ENCODE data around the gene EQTN. TPM values are rescaled to one million over a fixed set of nuclear protein-coding genes. Genes with fewer than 3 reads are reported as not detected.

EQTN gene
- polyA plus RNA-seq, 2 of the 4 experiments (the other 2 are of a cell fraction): not detected

GRCh38 chr9:27293996-27294395 lies 3.0 kb downstream of the EQTN start:
- POLR2A ChIA-PET: no interaction called here
- CTCF ChIA-PET: interaction anchor here (0.6 to 1.8 kb wide), 5 partner anchors 13 to 255 kb away, joined by 3 to 4 read pairs (median 3); no protein-coding TSS in a partner anchor
- no peak overlapping the region for H3K4me3 ChIP-seq
- H3K27ac ChIP-seq: no peak overlapping the region
- WGBS (ENCODE audit: missing lambda C conversion rate): 19% methylated on average over 2 of the region's 2 CpGs
- TF ChIP-seq MAZ (IDR thresholded peaks at IDR 0.05; ENCODE audit: borderline replicate concordance, low read depth, low read length): no peak
- TF ChIP-seq HOXB13 (CRISPR knock-in tag; IDR thresholded peaks at IDR 0.05; ENCODE audit: low read depth): no peak
- no peak for TF ChIP-seq RARB (CRISPR knock-in tag; IDR thresholded peaks at IDR 0.05)
- no peak for TF ChIP-seq RNF2 (IDR thresholded peaks at IDR 0.05; ENCODE audit: borderline replicate concordance, low read depth)
- no peak for TF ChIP-seq MAFK (IDR thresholded peaks at IDR 0.05; ENCODE audit: partially characterized antibody)
- no peak for TF ChIP-seq ZSCAN20 (CRISPR knock-in tag; IDR thresholded peaks at IDR 0.05)
- TF ChIP-seq HEYL (CRISPR knock-in tag; IDR thresholded peaks at IDR 0.05): no peak
- TF ChIP-seq FOXS1 (CRISPR knock-in tag; IDR thresholded peaks at IDR 0.05): no peak
- TF ChIP-seq SMC3 (IDR thresholded peaks at IDR 0.05): no peak
- H3K4me2 ChIP-seq: no peak overlapping the region
- DNase-seq (ENCODE audit: low read depth in 1 of 2, low spot score in 1 of 2) (no peak), FAIRE-seq (peak; percentile 51), ATAC-seq (no peak)
- H3K9me3 ChIP-seq: no peaks in the 10 kb centered on the region
- H3K4me1 ChIP-seq: no peaks in the 10 kb centered on the region

GRCh38 chr9:27292659-27293405 lies 4.1 kb downstream of the EQTN start:
- no peaks in the 10 kb centered on the region for H3K4me1 ChIP-seq
- ATAC-seq (no peak), DNase-seq (ENCODE audit: low read depth in 1 of 2, low spot score in 1 of 2) (no peak), FAIRE-seq (no peak)
- H3K9me3 ChIP-seq: no peaks in the 10 kb centered on the region
- ChIA-PET CTCF (interaction anchor here (1.2 to 1.8 kb wide), 2 partner anchors 49 to 256 kb away, joined by 3 to 4 read pairs; no protein-coding TSS in a partner anchor), POLR2A (no interaction called here)
- H3K4me2 ChIP-seq: no peak overlapping the region
- 45% methylated on average over 7 of the region's 7 CpGs for WGBS (ENCODE audit: missing lambda C conversion rate)
- H3K4me3 ChIP-seq: no peak overlapping the region
- no peak overlapping the region for H3K27ac ChIP-seq
- no peak for TF ChIP-seq ELK1 (IDR thresholded peaks at IDR 0.05; ENCODE audit: low read depth, low read length)
- TF ChIP-seq RAD21 (conservative IDR thresholded peaks at IDR 0.05 in 1 of 2, IDR thresholded peaks at IDR 0.05 in 1 of 2): no peak
- TF ChIP-seq ZC3H11A (IDR thresholded peaks at IDR 0.05): no peak
- no peak for TF ChIP-seq MAZ (IDR thresholded peaks at IDR 0.05; ENCODE audit: borderline replicate concordance, low read depth, low read length)
- TF ChIP-seq ZNF302 (CRISPR knock-in tag; IDR thresholded peaks at IDR 0.05): no peak
- no peak for TF ChIP-seq CBX2 (IDR thresholded peaks at IDR 0.05; ENCODE audit: borderline replicate concordance, low read depth)
- TF ChIP-seq ESRRA (IDR thresholded peaks at IDR 0.05; ENCODE audit: borderline replicate concordance, low read length): no peak
- TF ChIP-seq CHD2 (IDR thresholded peaks at IDR 0.05; ENCODE audit: low read length, partially characterized antibody): no peak
- no peak for TF ChIP-seq HOXA7 (CRISPR knock-in tag; IDR thresholded peaks at IDR 0.05)
- no peak for TF ChIP-seq USF2 (IDR thresholded peaks at IDR 0.05)
- TF ChIP-seq ATOH8 (CRISPR knock-in tag; IDR thresholded peaks at IDR 0.05; ENCODE audit: low read depth): no peak
- TF ChIP-seq GATA3 (IDR thresholded peaks at IDR 0.05; ENCODE audit: borderline replicate concordance): no peak
- no peak for TF ChIP-seq CBX8 (IDR thresholded peaks at IDR 0.05)
- no peak for TF ChIP-seq CTCF (IDR thresholded peaks at IDR 0.05)

Measured in A549 (cell line).